ENCODE data around the gene TNS3.

Gene TNS3

GRCh38 chr7:47400741-47401206 lies 181.1 kb downstream of the TNS3 start:
- H3K36me3 Mint-ChIP-seq (ENCODE audit: low read depth), result no peaks in the 10 kb centered on the region
- peaks cover 5% of the 10 kb centered on the region for H3K27me3 Mint-ChIP-seq
- no peak overlapping the region for H3K27ac Mint-ChIP-seq
- H3K4me1 Mint-ChIP-seq (ENCODE audit: low read depth), result peaks cover 8% of the 10 kb centered on the region
- no peak overlapping the region for H3K4me3 Mint-ChIP-seq
- DNase-seq, result no peak
- no peaks in the 10 kb centered on the region for H3K9me3 Mint-ChIP-seq

- DNase-seq, result no peak
- no peaks in the 10 kb centered on the region for H3K9me3 Mint-ChIP-seq
- H3K27me3 Mint-ChIP-seq, result peaks cover 11% of the 10 kb centered on the region
- H3K27ac Mint-ChIP-seq, result no peak overlapping the region
- H3K4me3 Mint-ChIP-seq, result no peak overlapping the region
- no peaks in the 10 kb centered on the region for H3K36me3 Mint-ChIP-seq (ENCODE audit: low read depth)
- peaks cover 8% of the 10 kb centered on the region for H3K4me1 Mint-ChIP-seq (ENCODE audit: low read depth)
Measured at GRCh38 chr7:47400001-47400400, 181.9 kb downstream of the TNS3 start.

GRCh38 chr7:47394751-47395252 lies 187.1 kb downstream of the TNS3 start:
- Mint-ChIP-seq H3K36me3 (ENCODE audit: low read depth) (no peaks in the 10 kb centered on the region), H3K9me3 (no peaks in the 10 kb centered on the region), H3K27ac (no peak overlapping the region)

GRCh38 chr7:47394216-47394615 lies 187.7 kb downstream of the TNS3 start:
- Mint-ChIP-seq H3K9me3 (no peaks in the 10 kb centered on the region), H3K4me3 (no peak overlapping the region), H3K27me3 (peaks cover 15% of the 10 kb centered on the region), H3K27ac (no peak overlapping the region), H3K36me3 (ENCODE audit: low read depth) (no peaks in the 10 kb centered on the region), H3K4me1 (ENCODE audit: low read depth) (no peaks in the 10 kb centered on the region)
- DNase-seq, result no peak

More at GRCh38 chr7:47394751-47395252, 187.1 kb downstream of the TNS3 start:
- no peaks in the 10 kb centered on the region for H3K4me1 Mint-ChIP-seq (ENCODE audit: low read depth)
- no peak for DNase-seq
- H3K27me3 Mint-ChIP-seq, result peaks cover 15% of the 10 kb centered on the region
- no peak overlapping the region for H3K4me3 Mint-ChIP-seq

- H3K4me1 Mint-ChIP-seq (ENCODE audit: low read depth), result no peaks in the 10 kb centered on the region
- no peak overlapping the region for H3K4me3 Mint-ChIP-seq
- H3K9me3 Mint-ChIP-seq, result no peaks in the 10 kb centered on the region
- H3K36me3 Mint-ChIP-seq (ENCODE audit: low read depth), result no peaks in the 10 kb centered on the region
- no peak for DNase-seq
- H3K27ac Mint-ChIP-seq, result no peak overlapping the region
- peaks cover 15% of the 10 kb centered on the region for H3K27me3 Mint-ChIP-seq
Measured at GRCh38 chr7:47393406-47393805, 188.5 kb downstream of the TNS3 start.

GRCh38 chr7:47392241-47392759 lies 189.6 kb downstream of the TNS3 start:
- no peak overlapping the region for H3K4me3 Mint-ChIP-seq
- no peaks in the 10 kb centered on the region for H3K9me3 Mint-ChIP-seq
- DNase-seq, result no peak
- no peaks in the 10 kb centered on the region for H3K4me1 Mint-ChIP-seq (ENCODE audit: low read depth)
- no peak overlapping the region for H3K27ac Mint-ChIP-seq
- peaks cover 15% of the 10 kb centered on the region for H3K27me3 Mint-ChIP-seq
- no peaks in the 10 kb centered on the region for H3K36me3 Mint-ChIP-seq (ENCODE audit: low read depth)

GRCh38 chr7:47391726-47392125 lies 190.2 kb downstream of the TNS3 start:
- H3K4me3 Mint-ChIP-seq, result no peak overlapping the region
- H3K9me3 Mint-ChIP-seq, result no peaks in the 10 kb centered on the region
- no peak overlapping the region for H3K27ac Mint-ChIP-seq
- DNase-seq, result no peak
- H3K36me3 Mint-ChIP-seq (ENCODE audit: low read depth), result no peaks in the 10 kb centered on the region
- H3K27me3 Mint-ChIP-seq, result peaks cover 12% of the 10 kb centered on the region
- no peaks in the 10 kb centered on the region for H3K4me1 Mint-ChIP-seq (ENCODE audit: low read depth)

- H3K27me3 Mint-ChIP-seq, result peaks cover 10% of the 10 kb centered on the region
- no peaks in the 10 kb centered on the region for H3K9me3 Mint-ChIP-seq
- H3K27ac Mint-ChIP-seq, result no peak overlapping the region
- H3K4me1 Mint-ChIP-seq (ENCODE audit: low read depth), result no peaks in the 10 kb centered on the region
- no peak overlapping the region for H3K4me3 Mint-ChIP-seq
- no peak for DNase-seq
- H3K36me3 Mint-ChIP-seq (ENCODE audit: low read depth), result no peaks in the 10 kb centered on the region
Measured at GRCh38 chr7:47390914-47391313, 191.0 kb downstream of the TNS3 start.

- DNase-seq, result no peak
- no peaks in the 10 kb centered on the region for H3K36me3 Mint-ChIP-seq (ENCODE audit: low read depth)
Measured at GRCh38 chr7:47389923-47390630, 191.8 kb downstream of the TNS3 start.

GRCh38 chr7:47389171-47389922 lies 192.6 kb downstream of the TNS3 start:
- Mint-ChIP-seq H3K27ac (no peak overlapping the region), H3K27me3 (no peaks in the 10 kb centered on the region), H3K4me1 (ENCODE audit: low read depth) (no peaks in the 10 kb centered on the region), H3K4me3 (no peak overlapping the region), H3K9me3 (no peaks in the 10 kb centered on the region), H3K36me3 (ENCODE audit: low read depth) (no peaks in the 10 kb centered on the region)
- no peak for DNase-seq

More at GRCh38 chr7:47389923-47390630, 191.8 kb downstream of the TNS3 start:
- H3K27me3 Mint-ChIP-seq, result peaks cover 5% of the 10 kb centered on the region
- no peaks in the 10 kb centered on the region for H3K4me1 Mint-ChIP-seq (ENCODE audit: low read depth)
- no peaks in the 10 kb centered on the region for H3K9me3 Mint-ChIP-seq
- no peak overlapping the region for H3K4me3 Mint-ChIP-seq
- H3K27ac Mint-ChIP-seq, result no peak overlapping the region

- H3K27me3 Mint-ChIP-seq, result no peaks in the 10 kb centered on the region
- no peak overlapping the region for H3K4me3 Mint-ChIP-seq
- H3K36me3 Mint-ChIP-seq (ENCODE audit: low read depth), result no peaks in the 10 kb centered on the region
- no peaks in the 10 kb centered on the region for H3K4me1 Mint-ChIP-seq (ENCODE audit: low read depth)
- no peak for DNase-seq
- no peaks in the 10 kb centered on the region for H3K9me3 Mint-ChIP-seq
- H3K27ac Mint-ChIP-seq, result no peak overlapping the region
Measured at GRCh38 chr7:47387506-47387905, 194.4 kb downstream of the TNS3 start.

- H3K27me3 Mint-ChIP-seq, result no peaks in the 10 kb centered on the region
- H3K27ac Mint-ChIP-seq, result no peak overlapping the region
Measured at GRCh38 chr7:47386273-47386835, 195.6 kb downstream of the TNS3 start.

GRCh38 chr7:47385536-47386125 lies 196.3 kb downstream of the TNS3 start:
- Mint-ChIP-seq H3K27ac (no peak overlapping the region), H3K27me3 (peaks cover under 1% of the 10 kb centered on the region), H3K9me3 (no peaks in the 10 kb centered on the region), H3K4me1 (ENCODE audit: low read depth) (no peaks in the 10 kb centered on the region), H3K36me3 (ENCODE audit: low read depth) (no peaks in the 10 kb centered on the region), H3K4me3 (no peak overlapping the region)
- no peak for DNase-seq

More at GRCh38 chr7:47386273-47386835, 195.6 kb downstream of the TNS3 start:
- H3K9me3 Mint-ChIP-seq, result no peaks in the 10 kb centered on the region
- no peak overlapping the region for H3K4me3 Mint-ChIP-seq
- no peaks in the 10 kb centered on the region for H3K36me3 Mint-ChIP-seq (ENCODE audit: low read depth)
- no peak for DNase-seq
- H3K4me1 Mint-ChIP-seq (ENCODE audit: low read depth), result no peaks in the 10 kb centered on the region

GRCh38 chr7:47384755-47385535 lies 197.0 kb downstream of the TNS3 start:
- H3K4me3 Mint-ChIP-seq, result no peak overlapping the region
- no peaks in the 10 kb centered on the region for H3K4me1 Mint-ChIP-seq (ENCODE audit: low read depth)
- H3K27ac Mint-ChIP-seq, result no peak overlapping the region
- H3K36me3 Mint-ChIP-seq (ENCODE audit: low read depth), result no peaks in the 10 kb centered on the region
- no peaks in the 10 kb centered on the region for H3K9me3 Mint-ChIP-seq
- peaks cover 3% of the 10 kb centered on the region for H3K27me3 Mint-ChIP-seq
- no peak for DNase-seq

All from activated T-cell treated with anti-CD3 and anti-CD28 coated beads, Interleukin-2, amount 50 U/mL, for 24 hours (primary cell).